H1 (cell line): ENCODE results near the gene SMIM5. TPM values are rescaled to one million over a fixed set of nuclear protein-coding genes. Genes with fewer than 3 reads are reported as not detected.

Experiments used
- BACH1 ChIP-seq: IDR thresholded peaks from 2 replicates; pipeline ENCODE4 v1.6.1; 2012; ENCODE audit warnings: low read length, improper control_type of control experiment
- CEBPB ChIP-seq: IDR thresholded peaks from 2 replicates; pipeline ENCODE4 v1.6.1; 2012; ENCODE audit warnings: low read depth, low read length
- MAFK ChIP-seq: IDR thresholded peaks from 2 replicates; pipeline ENCODE4 v1.6.1; 2012; ENCODE audit warnings: low read depth, mild to moderate bottlenecking, improper control_type of control experiment, low read length
- RFX5 ChIP-seq: IDR thresholded peaks from 2 replicates; pipeline ENCODE4 v1.6.1; 2011; ENCODE audit warnings: low read depth, low read length, improper control_type of control experiment, borderline replicate concordance
- SIRT6 ChIP-seq: IDR thresholded peaks from one replicate; pipeline ENCODE4 v1.7.1; 2012; ENCODE audit warnings: low read length, inconsistent platforms
- polyA plus RNA-seq, 7 experiments: library from polyadenylated mRNA; depleted of rRNA in 3 of 7; stranded (reverse) in 5 of 7; unstranded in 2 of 7; fragments of >200 nt in 5 of 7; fragments of 200-250 nt in 2 of 7; gene quantifications; 1 replicate in 5 of 7; 2 replicates in 1 of 7; 4 replicates in 1 of 7; pipeline versions ENCODE4 v1.2.1 to v1.2.3, GENCODE V29; 2011 to 2013; ENCODE audit warnings: missing spikeins in 2 of 7, mixed read lengths in 2 of 7
- total RNA-seq: library from RNA; stranded (reverse); fragmentation: NEBNext Ultra II Directional; extraction: Animal tissue kit (Norgen Biotek cat#: 25700); gene quantifications from 2 replicates; pipeline ENCODE4 v1.2.1, GENCODE V29; 2021

The SMIM5 gene
- total and polyA plus RNA-seq, 2 of the 8 experiments (the other 6 are each of a cell fraction or from before 2014, with no cell fraction given), result not detected

GRCh38 chr17:75617218-75617617 is 16.0 kb upstream of the SMIM5 start (continued):
- TF ChIP-seq MAFK (no peak), CEBPB (no peak), RFX5 (no peak), BACH1 (no peak), SIRT6 (no peak)
